CD1c-positive myeloid dendritic cell (primary cell): ENCODE measurements around the gene GSK3B.

Source experiments
- DNase-seq: peaks from one replicate; pipeline ENCODE4 v3.0.0-alpha.2; 2016; ENCODE audit errors: extremely low spot score

The GSK3B gene

GRCh38 chr3:120095979-120096426 is 1.8 kb upstream of the GSK3B start:
- no peak for DNase-seq

GRCh38 chr3:120095226-120095978 is 1.2 kb upstream of the GSK3B start:
- peak; percentile 96 for DNase-seq

- DNase-seq = peak; percentile 100
Measured at GRCh38 chr3:120094776-120095225, 554 bp upstream of the GSK3B start.

DNA sequence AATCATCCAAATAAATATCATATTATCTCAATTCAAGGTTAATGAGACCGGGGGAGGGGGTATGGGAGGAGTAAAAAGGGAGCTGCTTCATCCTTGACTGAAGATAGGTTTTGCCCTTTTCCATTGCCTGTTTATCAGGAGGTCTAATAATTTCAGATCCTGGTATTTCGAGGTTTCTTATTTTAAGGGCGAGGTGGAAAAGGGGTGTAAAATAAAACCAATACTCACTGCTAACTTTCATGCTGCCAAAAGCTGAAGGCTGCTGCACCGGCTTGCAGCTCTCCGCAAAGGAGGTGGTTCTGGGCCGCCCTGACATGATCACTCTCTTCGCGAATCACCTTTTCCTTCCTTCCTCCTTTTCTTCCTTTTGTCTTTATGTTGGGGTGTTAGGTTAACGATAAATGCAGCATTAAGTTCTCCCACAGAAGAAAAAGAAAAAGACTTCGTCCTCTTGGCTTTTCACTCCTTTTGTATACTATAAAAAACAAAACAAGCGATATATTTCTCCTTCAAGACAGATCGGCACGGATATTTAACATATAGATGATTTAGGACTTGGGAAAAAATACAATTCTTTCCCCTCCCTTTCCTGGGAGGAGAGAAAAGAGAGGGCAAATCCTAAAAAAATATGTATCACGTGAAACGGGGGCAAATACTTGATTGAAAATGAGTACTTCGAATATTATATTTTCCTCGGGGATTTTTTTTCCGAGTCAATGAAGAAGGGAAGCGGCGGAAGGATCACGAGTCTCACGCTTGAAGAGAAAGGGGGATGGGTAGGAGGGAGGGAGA is 932 bp downstream of the GSK3B start:
- peak; percentile 19 for DNase-seq

DNA sequence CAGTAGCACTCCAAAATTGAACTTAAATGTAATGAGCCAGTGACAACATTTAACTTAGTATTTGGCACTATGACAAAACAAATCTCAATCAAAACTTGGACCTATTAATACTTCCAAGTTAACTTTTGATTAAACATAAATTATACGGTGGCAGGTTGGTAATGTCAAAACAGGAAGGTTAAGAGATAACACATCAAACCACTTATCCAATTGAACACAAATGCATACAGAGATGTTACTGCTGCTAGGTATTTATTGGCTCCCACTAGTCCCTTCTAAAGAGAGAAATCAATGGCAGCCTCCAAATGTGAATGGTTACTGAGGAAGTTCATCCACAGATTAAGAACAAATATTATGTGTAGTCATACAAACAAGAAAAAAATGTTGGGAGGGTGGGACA is 1.8 kb downstream of the GSK3B start:
- DNase-seq = peak; percentile 18

DNA sequence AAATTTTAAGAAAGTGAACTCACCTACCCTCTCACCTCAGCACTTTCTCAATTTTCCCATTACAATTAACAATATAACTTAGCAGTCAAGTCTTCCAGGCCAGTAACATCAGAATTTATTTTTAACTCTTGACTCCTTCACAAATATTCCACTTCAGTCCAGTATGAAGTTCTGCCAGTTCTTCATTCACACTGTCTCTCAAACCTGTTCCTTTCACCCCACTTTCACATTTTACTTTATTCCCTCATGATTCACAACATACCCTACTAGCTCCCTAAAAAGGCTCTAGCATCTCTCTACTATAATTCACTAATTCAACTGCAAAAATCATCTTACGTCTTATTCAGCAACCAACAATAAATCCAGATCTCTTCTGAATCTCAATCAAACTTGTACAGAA is 3.8 kb downstream of the GSK3B start:
- DNase-seq = no peak

- no peak for DNase-seq
Measured at GRCh38 chr3:120089089-120089488, 5.2 kb downstream of the GSK3B start.

DNA sequence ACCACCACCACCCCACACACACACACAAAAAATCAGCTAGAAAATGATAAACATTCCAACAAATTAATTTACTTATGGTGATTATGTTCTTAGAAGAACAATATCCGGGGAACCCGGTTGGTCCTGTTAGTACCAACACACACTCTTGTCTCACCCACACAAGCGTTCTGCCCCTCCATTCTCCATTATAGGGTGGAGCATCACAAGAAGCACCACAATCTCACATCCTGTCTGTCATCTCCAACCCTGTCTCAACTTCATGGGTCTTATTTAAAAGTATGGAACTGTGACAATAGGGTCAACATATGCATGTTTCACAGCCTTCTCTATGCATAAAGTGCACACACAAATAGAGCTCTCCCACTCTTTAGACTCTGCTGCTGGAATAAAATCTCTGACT is 5.6 kb downstream of the GSK3B start:
- DNase-seq = no peak

GRCh38 chr3:120081719-120082118 is 12.5 kb downstream of the GSK3B start:
- DNase-seq = no peak

DNA sequence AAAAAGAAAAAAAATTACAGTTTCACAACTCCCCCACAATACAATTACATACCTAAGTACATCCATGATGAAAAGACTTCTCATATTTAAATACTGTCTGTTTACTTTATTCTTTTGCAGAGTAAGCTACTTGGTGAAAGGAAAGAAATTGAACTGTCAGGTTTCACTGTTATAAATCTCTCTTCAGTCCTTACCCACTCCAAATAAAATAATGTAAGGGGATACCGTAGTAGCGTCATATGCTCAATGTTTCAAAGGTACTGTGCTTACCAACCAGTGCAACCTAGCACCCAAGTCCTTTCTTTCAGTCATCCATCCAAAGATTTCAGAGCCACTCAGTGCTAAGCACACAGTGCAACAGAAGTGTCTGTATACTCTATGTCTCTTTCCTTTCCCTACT is 13.4 kb downstream of the GSK3B start:
- DNase-seq = no peak

GRCh38 chr3:120077731-120078130 is 16.5 kb downstream of the GSK3B start:
- DNase-seq = no peak

GRCh38 chr3:120072867-120073525 is 21.3 kb downstream of the GSK3B start:
- no peak for DNase-seq

- no peak for DNase-seq
Measured at GRCh38 chr3:120071259-120071658, 23.0 kb downstream of the GSK3B start.

DNA sequence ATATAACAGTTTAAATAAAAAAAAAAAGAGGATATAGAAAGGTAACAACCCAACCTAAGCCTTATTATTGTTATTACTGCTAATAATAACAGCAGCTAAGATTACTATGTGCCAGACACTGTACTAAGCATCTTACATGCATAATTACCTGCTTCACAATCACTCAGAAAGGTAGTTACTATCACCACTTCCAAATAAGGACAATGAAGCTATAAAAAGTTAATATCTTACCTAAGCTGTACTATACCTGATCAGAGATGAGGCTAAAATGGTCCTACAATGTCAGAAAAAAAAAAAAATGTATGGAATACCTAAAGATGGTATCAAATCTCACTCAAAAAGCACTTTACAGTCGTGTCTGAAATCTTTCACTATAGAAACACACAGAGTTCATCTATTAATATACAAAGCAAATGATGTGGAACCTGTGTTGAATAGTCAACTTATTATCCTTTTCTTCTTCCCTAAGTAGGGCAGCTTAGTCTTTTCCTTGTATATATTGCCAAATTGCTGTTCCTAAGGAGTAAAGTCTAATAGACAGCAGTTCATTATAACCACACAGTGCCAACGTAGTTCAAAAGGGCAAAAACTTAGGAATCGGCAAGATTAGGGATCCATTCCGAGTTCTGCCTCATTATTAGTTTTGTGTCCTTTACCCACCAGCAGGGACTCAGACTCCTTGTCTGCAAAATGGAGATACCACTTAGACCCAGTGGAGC is 23.8 kb downstream of the GSK3B start:
- DNase-seq = no peak

GRCh38 chr3:120067083-120067482 is 27.2 kb downstream of the GSK3B start:
- DNase-seq = no peak

GRCh38 chr3:120066634-120067033 is 27.6 kb downstream of the GSK3B start:
- no peak for DNase-seq

GRCh38 chr3:120064641-120065040 is 29.6 kb downstream of the GSK3B start:
- DNase-seq = no peak

- DNase-seq = no peak
Measured at GRCh38 chr3:120062474-120062873, 31.8 kb downstream of the GSK3B start.

- DNase-seq = no peak
Measured at GRCh38 chr3:120059081-120059864, 35.0 kb downstream of the GSK3B start.

DNA sequence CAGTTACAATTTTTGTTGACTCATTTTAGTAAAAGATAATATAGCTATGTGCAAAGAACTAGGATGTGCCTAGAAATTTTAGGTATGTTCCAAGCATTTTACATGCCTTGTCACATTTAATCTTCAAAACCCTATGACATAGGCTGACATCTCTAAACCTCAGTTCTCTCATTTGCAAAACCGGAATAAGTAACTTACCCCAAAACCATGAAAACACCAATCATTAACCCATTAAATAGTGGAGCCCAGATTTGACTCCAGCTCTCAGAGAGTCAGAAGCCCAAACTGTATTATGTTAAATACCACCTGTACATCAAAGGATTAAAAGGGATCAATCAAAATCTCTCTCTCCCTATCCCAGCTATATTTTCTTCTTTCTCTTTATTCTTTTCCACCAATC is 36.6 kb downstream of the GSK3B start:
- DNase-seq = no peak

- DNase-seq = no peak
Measured at GRCh38 chr3:120057029-120057428, 37.2 kb downstream of the GSK3B start.
